Tibial artery (tissue), 4 donors: ENCODE measurements around the gene KRT80.

ENCODE experiments used
- DNase-seq, 2 donors: peaks; one replicate each; pipeline ENCODE4 v3.0.0-alpha.2; 2019
- H3K27ac ChIP-seq, 2 donors: fragments of 200-600 bp; sonication (generic) in 1 of 2; 1 replicate in 1 of 2; 2 replicates in 1 of 2; pipeline ENCODE4 v1.5.1; 2018 to 2019; ENCODE audit warnings: mild to moderate bottlenecking in 1 of 2
- H3K27me3 ChIP-seq, 2 donors: fragments of 200-600 bp; sonication (generic) in 1 of 2; one replicate each; pipeline versions ENCODE4 v1.5.1 to v1.6.0; 2016 to 2019
- H3K36me3 ChIP-seq, 3 donors: fragments of 200-600 bp; sonication (generic) in 2 of 3; one replicate each; pipeline ENCODE4 v1.5.1; 2016 to 2019; ENCODE audit warnings: mild to moderate bottlenecking in 2 of 3
- H3K4me1 ChIP-seq, 4 donors: fragments of 200-600 bp; sonication (generic) in 2 of 4; 1 replicate in 3 of 4; 2 replicates in 1 of 4; pipeline ENCODE4 v1.5.1; 2016 to 2019
- H3K4me3 ChIP-seq, 2 donors: fragments of 200-600 bp; sonication (generic) in 1 of 2; 1 replicate in 1 of 2; 2 replicates in 1 of 2; pipeline ENCODE4 v1.5.1; 2018 to 2019; ENCODE audit warnings: mild to moderate bottlenecking in 2 of 2
- H3K9me3 ChIP-seq, 3 donors: fragments of 200-600 bp; sonication (generic) in 1 of 3; one replicate each; pipeline ENCODE4 v1.5.1; 2016 to 2019
- intact Hi-C: fragments of 100-400 bp; cut with DNase I; formaldehyde crosslinking; loops from one replicate; pipeline ENCODE4 v1.15.0; 2023; ENCODE audit warnings: low total_unique reads
- TF ChIP-seq, protein P1 (sequence below), 2 experiments: fragments of 200-600 bp in 1 of 2; fragments of 450-650 bp in 1 of 2; IDR thresholded peaks; one replicate each; pipeline ENCODE4 v1.5.1; 2017 to 2019; ENCODE audit warnings: antibody characterized with exemption in 2 of 2, mild to moderate bottlenecking in 1 of 2, moderate library complexity in 1 of 2

KRT80 gene

DNA sequence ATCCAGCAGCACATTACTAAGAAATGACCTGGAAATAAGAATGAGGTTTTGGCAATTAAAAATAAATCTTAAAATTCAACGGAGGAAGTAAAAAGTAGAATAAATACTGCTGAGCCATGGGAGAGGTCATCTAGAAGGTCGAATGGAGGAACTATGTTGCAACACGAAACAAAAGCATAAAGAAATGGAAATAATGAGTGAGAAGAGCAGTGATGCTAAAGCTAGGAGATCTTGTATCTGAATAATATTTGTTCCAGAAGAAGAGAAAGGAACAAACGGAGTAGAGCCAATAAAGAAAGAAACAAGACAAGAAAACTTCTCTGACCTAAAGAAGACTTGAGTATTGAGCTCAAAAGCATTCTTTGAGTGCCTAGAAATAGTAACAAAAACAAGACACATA lies 34.6 kb upstream of the KRT80 start:
- Histone ChIP-seq H3K9me3 (no peaks in the 10 kb centered on the region), H3K4me1 (peaks cover 0 to 42% (median 20%) of the 10 kb centered on the region in 4 donors), H3K27ac (peak overlapping the region; percentile 1 to 10), H3K27me3 (peaks cover 0 to 4% of the 10 kb centered on the region in 2 donors), H3K36me3 (no peaks in the 10 kb centered on the region), H3K4me3 (no peak overlapping the region)
- DNase-seq: no peak
- intact Hi-C loops: no loop called here
- TF ChIP-seq, protein P1, sequence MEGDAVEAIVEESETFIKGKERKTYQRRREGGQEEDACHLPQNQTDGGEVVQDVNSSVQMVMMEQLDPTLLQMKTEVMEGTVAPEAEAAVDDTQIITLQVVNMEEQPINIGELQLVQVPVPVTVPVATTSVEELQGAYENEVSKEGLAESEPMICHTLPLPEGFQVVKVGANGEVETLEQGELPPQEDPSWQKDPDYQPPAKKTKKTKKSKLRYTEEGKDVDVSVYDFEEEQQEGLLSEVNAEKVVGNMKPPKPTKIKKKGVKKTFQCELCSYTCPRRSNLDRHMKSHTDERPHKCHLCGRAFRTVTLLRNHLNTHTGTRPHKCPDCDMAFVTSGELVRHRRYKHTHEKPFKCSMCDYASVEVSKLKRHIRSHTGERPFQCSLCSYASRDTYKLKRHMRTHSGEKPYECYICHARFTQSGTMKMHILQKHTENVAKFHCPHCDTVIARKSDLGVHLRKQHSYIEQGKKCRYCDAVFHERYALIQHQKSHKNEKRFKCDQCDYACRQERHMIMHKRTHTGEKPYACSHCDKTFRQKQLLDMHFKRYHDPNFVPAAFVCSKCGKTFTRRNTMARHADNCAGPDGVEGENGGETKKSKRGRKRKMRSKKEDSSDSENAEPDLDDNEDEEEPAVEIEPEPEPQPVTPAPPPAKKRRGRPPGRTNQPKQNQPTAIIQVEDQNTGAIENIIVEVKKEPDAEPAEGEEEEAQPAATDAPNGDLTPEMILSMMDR (IDR thresholded peaks at IDR 0.05): no peak

- H3K4me3 ChIP-seq: no peak overlapping the region
- DNase-seq: peak in 1 of 2 donors; percentile 8
- TF ChIP-seq, protein P1 (IDR thresholded peaks at IDR 0.05): no peak
- H3K4me1 ChIP-seq: peaks cover 0 to 42% (median 14%) of the 10 kb centered on the region in 4 donors
- H3K9me3 ChIP-seq: no peaks in the 10 kb centered on the region
- H3K27me3 ChIP-seq: peaks cover 0 to 4% of the 10 kb centered on the region in 2 donors
- intact Hi-C loops: no loop called here
- peak overlapping the region; percentile 21 to 51 for H3K27ac ChIP-seq
- no peaks in the 10 kb centered on the region for H3K36me3 ChIP-seq
These were observed 33.9 kb upstream of the KRT80 start for GRCh38 chr12:52225752-52226151.

DNA sequence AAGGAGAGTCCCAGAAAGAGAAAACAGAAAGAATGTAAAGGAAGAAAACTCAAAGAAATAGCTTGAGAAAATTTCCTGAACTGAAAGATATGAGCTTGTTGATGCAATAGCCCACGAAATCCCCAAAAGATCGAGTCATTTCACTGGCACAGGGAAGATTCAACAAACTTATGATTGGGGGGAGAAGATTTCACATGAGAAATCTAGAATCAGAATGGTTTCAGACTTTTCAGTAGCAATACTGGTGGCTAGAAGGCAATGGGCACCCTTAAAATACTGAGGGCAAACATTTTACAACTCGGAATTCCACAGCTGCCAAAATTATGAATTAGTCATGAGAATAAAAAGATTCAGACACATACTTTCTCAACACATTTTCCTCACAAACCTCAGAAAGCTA lies 32.3 kb upstream of the KRT80 start:
- peaks cover 0 to 4% of the 10 kb centered on the region in 2 donors for H3K27me3 ChIP-seq
- no peaks in the 10 kb centered on the region for H3K9me3 ChIP-seq
- no peak overlapping the region for H3K4me3 ChIP-seq
- DNase-seq: no peak
- TF ChIP-seq, protein P1 (IDR thresholded peaks at IDR 0.05): no peak
- peaks cover 0 to 31% (median 7%) of the 10 kb centered on the region in 4 donors for H3K4me1 ChIP-seq
- intact Hi-C loops: no loop called here
- no peak overlapping the region for H3K27ac ChIP-seq
- no peaks in the 10 kb centered on the region for H3K36me3 ChIP-seq

GRCh38 chr12:52223406-52224039 lies 31.7 kb upstream of the KRT80 start:
- TF ChIP-seq, protein P1 (IDR thresholded peaks at IDR 0.05): no peak
- Histone ChIP-seq H3K36me3 (no peaks in the 10 kb centered on the region), H3K27ac (no peak overlapping the region), H3K4me1 (peaks cover 0 to 31% (median 7%) of the 10 kb centered on the region in 4 donors), H3K4me3 (no peak overlapping the region), H3K27me3 (peaks cover 0 to 4% of the 10 kb centered on the region in 2 donors), H3K9me3 (no peaks in the 10 kb centered on the region)
- no peak for DNase-seq
- intact Hi-C loops: no loop called here

DNA sequence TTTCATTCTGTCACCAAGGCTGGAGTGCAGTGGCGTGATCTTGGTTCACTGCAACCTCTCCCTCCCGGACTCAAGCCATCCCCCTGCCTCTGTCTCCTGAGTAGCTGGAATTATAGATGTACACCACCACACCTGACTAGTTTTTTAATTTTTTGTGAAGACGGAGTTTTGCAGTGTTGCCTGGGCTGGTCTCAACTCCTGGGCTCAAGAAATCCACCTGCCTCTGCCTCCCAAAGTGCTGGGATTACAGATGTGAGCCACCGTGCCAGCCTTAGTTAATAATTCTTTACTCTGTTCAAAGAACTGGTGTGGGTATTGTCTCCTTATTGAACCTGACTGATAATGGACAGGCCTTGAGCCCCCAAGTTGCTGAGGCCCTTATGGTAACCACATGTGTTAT lies 30.9 kb upstream of the KRT80 start:
- Histone ChIP-seq H3K4me1 (peaks cover 0 to 31% (median 9%) of the 10 kb centered on the region in 4 donors), H3K36me3 (no peaks in the 10 kb centered on the region), H3K4me3 (no peak overlapping the region), H3K27ac (peak overlapping the region in 1 of 2 donors; percentile 10), H3K27me3 (peaks cover 0 to 4% of the 10 kb centered on the region in 2 donors), H3K9me3 (no peaks in the 10 kb centered on the region)
- no peak for DNase-seq
- TF ChIP-seq, protein P1 (IDR thresholded peaks at IDR 0.05): no peak
- intact Hi-C loops: no loop called here
